ENCODE results near the gene MEF2A. TPM values are rescaled to one million over a fixed set of nuclear protein-coding genes. Genes with fewer than 3 reads are reported as not detected.

The MEF2A gene
- total RNA-seq, 1 donor from 2014 or later = 46.3 TPM

DNA sequence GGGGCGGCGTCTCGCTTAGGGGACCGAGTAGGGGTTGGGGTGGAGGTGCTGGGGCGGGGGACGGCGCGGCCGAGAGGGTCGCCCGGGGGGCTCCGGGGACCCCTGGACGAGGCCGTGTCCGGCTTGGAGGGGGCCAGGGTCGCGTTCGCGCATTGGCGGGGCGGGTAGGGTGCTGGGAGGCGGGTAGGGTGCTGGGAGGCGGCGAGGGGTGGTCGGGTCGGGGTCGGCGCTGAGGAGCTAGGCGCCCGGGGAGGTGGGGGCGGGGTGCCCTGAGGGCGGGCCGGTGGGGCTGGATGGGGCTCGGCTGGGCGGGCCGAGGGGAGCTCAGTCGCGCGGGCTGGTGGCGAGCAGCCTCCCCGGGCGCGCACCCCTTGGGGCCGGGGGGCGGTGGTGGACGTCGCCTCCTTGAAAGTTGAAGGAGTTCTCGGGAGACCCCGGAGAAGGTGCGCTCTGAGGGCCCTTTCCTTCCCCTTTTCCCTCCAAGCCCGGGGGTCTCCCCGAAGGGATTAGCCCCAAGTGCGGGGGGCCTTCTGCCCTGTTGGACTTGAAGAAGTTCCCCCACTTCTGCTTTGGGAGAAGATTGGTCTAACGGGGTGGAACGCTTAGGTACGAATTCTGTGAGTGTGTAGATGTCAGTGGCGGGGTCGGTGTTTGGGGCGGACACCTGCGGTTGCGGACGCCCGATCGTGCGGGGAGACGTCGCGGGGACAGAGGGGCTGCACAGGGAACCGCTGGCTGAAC, 543 bp downstream of the MEF2A start:
- Histone ChIP-seq H3K36me3 (ENCODE audit: insufficient read depth, low read length) (no peaks in the 10 kb centered on the region), H3K9me3 (ENCODE audit: insufficient read depth, low read depth, low read length) (no peaks in the 10 kb centered on the region), H4K20me1 (ENCODE audit: insufficient read depth, low read length) (peaks cover 26% of the 10 kb centered on the region), H3K4me2 (ENCODE audit: low read length) (peak overlapping the region; percentile 95), H3K4me3 (ENCODE audit: insufficient read depth, low read depth, low read length) (peak overlapping the region; percentile 95), H3K27ac (ENCODE audit: low read depth, low read length) (peak overlapping the region; percentile 90), H3K79me2 (ENCODE audit: insufficient read depth, low read length) (peaks cover 50% of the 10 kb centered on the region), H3K4me1 (ENCODE audit: insufficient read depth, low read length) (peaks cover 16% of the 10 kb centered on the region), H3K9ac (ENCODE audit: low read length) (peak overlapping the region; percentile 92), H2AFZ (ENCODE audit: low read depth, low read length) (no peak overlapping the region), H3K27me3 (ENCODE audit: insufficient read depth, low read length) (no peaks in the 10 kb centered on the region)
- Mint-ChIP-seq H3K27me3 (ENCODE audit: low read depth, unreplicated experiment) (no peaks in the 10 kb centered on the region), H3K4me1 (ENCODE audit: low read depth, unreplicated experiment) (peaks cover 21% of the 10 kb centered on the region), H3K9me3 (ENCODE audit: unreplicated experiment) (no peaks in the 10 kb centered on the region), H3K36me3 (ENCODE audit: low read depth, unreplicated experiment) (no peaks in the 10 kb centered on the region), H3K4me3 (ENCODE audit: unreplicated experiment) (peak overlapping the region; percentile 95), H3K27ac (ENCODE audit: unreplicated experiment) (peak overlapping the region; percentile 38)
- FAIRE-seq (no peak), DNase-seq (ENCODE audit: low read depth) (no peak)
- TF ChIP-seq, protein P1, sequence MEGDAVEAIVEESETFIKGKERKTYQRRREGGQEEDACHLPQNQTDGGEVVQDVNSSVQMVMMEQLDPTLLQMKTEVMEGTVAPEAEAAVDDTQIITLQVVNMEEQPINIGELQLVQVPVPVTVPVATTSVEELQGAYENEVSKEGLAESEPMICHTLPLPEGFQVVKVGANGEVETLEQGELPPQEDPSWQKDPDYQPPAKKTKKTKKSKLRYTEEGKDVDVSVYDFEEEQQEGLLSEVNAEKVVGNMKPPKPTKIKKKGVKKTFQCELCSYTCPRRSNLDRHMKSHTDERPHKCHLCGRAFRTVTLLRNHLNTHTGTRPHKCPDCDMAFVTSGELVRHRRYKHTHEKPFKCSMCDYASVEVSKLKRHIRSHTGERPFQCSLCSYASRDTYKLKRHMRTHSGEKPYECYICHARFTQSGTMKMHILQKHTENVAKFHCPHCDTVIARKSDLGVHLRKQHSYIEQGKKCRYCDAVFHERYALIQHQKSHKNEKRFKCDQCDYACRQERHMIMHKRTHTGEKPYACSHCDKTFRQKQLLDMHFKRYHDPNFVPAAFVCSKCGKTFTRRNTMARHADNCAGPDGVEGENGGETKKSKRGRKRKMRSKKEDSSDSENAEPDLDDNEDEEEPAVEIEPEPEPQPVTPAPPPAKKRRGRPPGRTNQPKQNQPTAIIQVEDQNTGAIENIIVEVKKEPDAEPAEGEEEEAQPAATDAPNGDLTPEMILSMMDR (IDR thresholded peaks at IDR 0.05; ENCODE audit: insufficient read depth, low read depth, low read length) = no peak
- TF ChIP-seq EZH2 (IDR thresholded peaks at IDR 0.05; ENCODE audit: insufficient read depth, low read length) = no peak

DNA sequence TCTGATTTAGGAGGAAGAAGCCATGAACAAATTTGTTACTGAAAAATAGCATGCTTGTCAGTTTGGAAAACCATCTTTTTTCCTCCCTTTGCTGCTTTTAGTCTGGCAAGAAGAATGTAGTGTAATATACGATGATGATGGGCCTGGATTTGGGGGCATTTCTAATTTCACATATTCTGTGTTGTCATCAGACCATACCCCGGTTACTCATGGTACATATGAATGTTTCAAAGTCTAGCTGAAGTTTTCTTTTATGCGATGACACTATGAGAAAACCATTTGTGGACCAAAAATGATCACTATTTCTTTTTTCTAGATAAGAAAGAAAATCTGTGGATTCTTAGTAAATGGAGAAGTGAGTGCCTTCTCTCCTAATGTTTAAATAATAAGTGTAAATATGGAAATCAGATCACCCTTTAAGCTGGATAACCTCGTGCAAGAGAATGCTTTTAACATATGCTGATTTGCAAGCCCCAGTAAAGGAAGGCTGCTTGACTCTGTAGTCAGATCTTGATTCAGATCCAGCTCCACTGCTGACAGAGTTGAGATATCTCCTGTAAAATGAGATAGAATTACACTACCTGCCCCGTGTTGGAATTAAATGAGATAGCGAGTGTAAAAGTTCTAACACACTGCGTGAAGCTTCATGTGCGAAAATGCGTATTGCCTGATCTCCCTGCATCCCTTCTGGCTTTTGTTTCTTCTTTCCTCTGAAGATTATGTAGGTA, 3.0 kb downstream of the MEF2A start:
- H3K27ac Mint-ChIP-seq (ENCODE audit: unreplicated experiment) = peak overlapping the region; percentile 21

More for the DNA sequence above, 3.0 kb downstream of the MEF2A start:
- Histone ChIP-seq H3K4me1 (ENCODE audit: insufficient read depth, low read length) (peaks cover 16% of the 10 kb centered on the region), H3K9me3 (ENCODE audit: insufficient read depth, low read depth, low read length) (no peaks in the 10 kb centered on the region), H3K36me3 (ENCODE audit: insufficient read depth, low read length) (no peaks in the 10 kb centered on the region), H2AFZ (ENCODE audit: low read depth, low read length) (no peak overlapping the region), H3K27ac (ENCODE audit: low read depth, low read length) (peak overlapping the region; percentile 48), H4K20me1 (ENCODE audit: insufficient read depth, low read length) (peaks cover 48% of the 10 kb centered on the region), H3K27me3 (ENCODE audit: insufficient read depth, low read length) (no peaks in the 10 kb centered on the region), H3K9ac (ENCODE audit: low read length) (peak overlapping the region; percentile 92), H3K4me3 (ENCODE audit: insufficient read depth, low read depth, low read length) (no peak overlapping the region), H3K4me2 (ENCODE audit: low read length) (peak overlapping the region; percentile 88), H3K79me2 (ENCODE audit: insufficient read depth, low read length) (peaks cover 75% of the 10 kb centered on the region)
- Mint-ChIP-seq H3K27me3 (ENCODE audit: low read depth, unreplicated experiment) (no peaks in the 10 kb centered on the region), H3K4me1 (ENCODE audit: low read depth, unreplicated experiment) (peaks cover 24% of the 10 kb centered on the region), H3K4me3 (ENCODE audit: unreplicated experiment) (peak overlapping the region; percentile 95), H3K36me3 (ENCODE audit: low read depth, unreplicated experiment) (no peaks in the 10 kb centered on the region), H3K9me3 (ENCODE audit: unreplicated experiment) (no peaks in the 10 kb centered on the region)
- TF ChIP-seq, protein P1 (IDR thresholded peaks at IDR 0.05; ENCODE audit: insufficient read depth, low read depth, low read length) = no peak
- TF ChIP-seq EZH2 (IDR thresholded peaks at IDR 0.05; ENCODE audit: insufficient read depth, low read length) = no peak
- FAIRE-seq (peak; percentile 5), DNase-seq (ENCODE audit: low read depth) (peak; percentile 55)
